Activated naive CD8-positive, alpha-beta T cell treated with anti-CD3 and anti-CD28 coated beads, Interleukin-2, amount 50 U/mL, for 24 hours (primary cell): Measurements from ENCODE around the gene SLC35B1.
"Not testable (repeated sequence)": the region's sequence is repeated elsewhere in the genome, so short reads cannot be mapped to it uniquely, and the experiment has no call there.

Source experiments
- ATAC-seq: fragments of 150-1000 bp; cut with Tn5 transposase; one replicate; pipeline ENCODE4 v1.10.0; 2021
- DNase-seq: peaks from one replicate; pipeline ENCODE4 v3.0.0; 2021
- H3K27ac Mint-ChIP-seq: one replicate; pipeline ENCODE4 v1.8.0; 2021; ENCODE audit warnings: mild to moderate bottlenecking, mixed read lengths
- H3K27me3 Mint-ChIP-seq: one replicate; pipeline ENCODE4 v1.8.0; 2021; ENCODE audit warnings: mixed read lengths
- H3K36me3 Mint-ChIP-seq: one replicate; pipeline ENCODE4 v1.8.0; 2021; ENCODE audit warnings: low read depth, mixed read lengths
- H3K4me1 Mint-ChIP-seq: one replicate; pipeline ENCODE4 v1.8.0; 2021; ENCODE audit warnings: mixed read lengths
- H3K4me3 Mint-ChIP-seq: one replicate; pipeline ENCODE4 v1.8.0; 2021; ENCODE audit warnings: mild to moderate bottlenecking, moderate library complexity, mixed read lengths
- H3K9me3 Mint-ChIP-seq: one replicate; pipeline ENCODE4 v1.8.0; 2021; ENCODE audit warnings: mixed read lengths

Gene SLC35B1

DNA sequence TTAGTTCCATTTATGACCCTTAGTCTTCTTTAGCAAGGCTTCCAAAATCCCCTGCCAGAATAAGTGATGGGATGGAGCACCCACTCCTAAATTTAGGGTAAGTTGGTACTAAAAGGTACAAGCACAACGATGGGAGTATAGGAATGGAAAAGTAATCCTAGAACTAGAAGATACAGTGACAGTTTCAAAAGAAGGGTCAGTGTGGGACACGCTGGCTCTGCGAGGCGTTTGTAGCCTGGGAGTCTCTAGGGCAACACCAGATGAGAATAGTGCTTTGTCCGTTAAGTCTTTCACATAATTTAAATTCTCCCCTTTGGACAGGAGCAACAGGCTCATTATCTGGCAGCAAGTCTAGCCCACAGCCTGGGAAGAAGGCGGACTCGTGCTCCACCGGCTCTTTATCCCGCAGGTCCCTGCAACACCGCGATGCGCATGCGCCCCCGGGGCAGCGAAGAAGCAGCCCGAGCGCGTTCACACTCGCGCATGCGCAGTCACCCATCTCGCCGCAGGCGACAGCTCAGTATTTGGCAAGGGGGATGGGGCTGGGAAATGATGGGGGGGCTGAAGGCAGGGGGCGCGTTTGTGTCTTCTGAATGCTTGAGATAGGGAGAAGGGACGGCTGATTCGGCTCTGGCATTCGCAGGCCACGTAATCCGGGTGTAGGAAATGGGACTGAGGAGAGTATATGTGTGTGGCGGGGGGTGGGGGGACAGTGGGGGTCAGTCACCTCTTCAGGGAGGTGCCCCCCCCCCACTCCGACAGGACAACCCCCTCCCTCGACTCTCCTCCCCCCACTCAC lies 30.4 kb downstream of the SLC35B1 start:
- Mint-ChIP-seq H3K27ac (peak overlapping the region; percentile 92), H3K9me3 (peaks cover 4% of the 10 kb centered on the region), H3K36me3 (peaks cover 21% of the 10 kb centered on the region), H3K4me3 (peak overlapping the region; percentile 85), H3K27me3 (peaks cover 6% of the 10 kb centered on the region), H3K4me1 (peaks cover 50% of the 10 kb centered on the region)
- DNase-seq (peak; percentile 98), ATAC-seq (peak; percentile 70)

DNA sequence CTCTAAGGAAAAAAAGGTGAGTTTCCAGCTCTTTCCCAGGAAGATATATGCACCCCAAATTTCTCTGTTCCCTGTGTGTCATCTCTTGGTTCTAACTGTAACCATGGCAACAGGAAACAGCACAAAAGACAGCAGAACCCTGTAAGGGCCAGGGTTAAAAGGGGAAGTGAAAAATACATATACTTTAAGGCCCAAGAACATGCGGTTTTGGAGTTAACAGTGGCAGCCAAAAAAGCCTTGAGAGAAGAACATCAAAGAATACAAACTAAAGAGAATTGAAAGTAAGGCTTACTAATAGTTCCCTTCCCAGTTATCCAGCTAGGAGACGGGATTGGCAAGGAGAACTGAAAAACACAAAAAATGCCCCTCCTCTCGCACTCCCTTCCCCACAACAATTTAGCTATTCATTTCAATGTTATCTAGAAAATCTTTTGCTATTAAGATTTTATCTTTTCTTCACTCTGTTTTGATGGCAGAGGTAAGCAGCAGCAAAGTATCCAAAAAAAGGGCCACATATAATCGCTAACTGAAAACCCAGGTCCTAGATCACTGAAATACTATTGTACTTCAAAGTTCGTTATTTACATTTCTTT lies 31.4 kb downstream of the SLC35B1 start:
- H3K27ac Mint-ChIP-seq, result peak overlapping the region; percentile 92
- peaks cover 4% of the 10 kb centered on the region for H3K9me3 Mint-ChIP-seq
- H3K4me1 Mint-ChIP-seq, result peaks cover 57% of the 10 kb centered on the region
- H3K27me3 Mint-ChIP-seq, result peaks cover 6% of the 10 kb centered on the region
- H3K4me3 Mint-ChIP-seq, result peak overlapping the region; percentile 85
- ATAC-seq, result peak; percentile 35
- no peak for DNase-seq
- peaks cover 24% of the 10 kb centered on the region for H3K36me3 Mint-ChIP-seq

DNA sequence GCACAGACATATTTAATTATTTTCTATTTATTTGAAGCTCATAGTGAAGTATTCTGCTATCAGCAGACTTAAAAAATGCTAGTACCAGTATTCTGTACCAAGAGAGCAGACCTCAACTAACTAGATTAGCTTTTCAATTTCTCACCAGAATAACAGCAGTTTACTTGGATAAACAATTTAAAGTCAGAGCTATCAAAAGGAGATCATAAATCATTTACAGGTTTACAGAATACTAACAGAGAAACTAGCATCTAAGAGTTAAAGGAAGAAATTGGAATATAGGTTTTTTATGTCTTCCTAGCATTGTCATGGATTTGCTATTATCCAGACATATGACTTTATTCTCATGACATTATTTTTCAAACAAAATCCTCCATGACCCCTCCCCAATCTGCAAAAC lies 33.3 kb downstream of the SLC35B1 start:
- peaks cover 73% of the 10 kb centered on the region for H3K4me1 Mint-ChIP-seq
- ATAC-seq, result no peak
- no peak overlapping the region for H3K4me3 Mint-ChIP-seq
- H3K36me3 Mint-ChIP-seq, result peaks cover 24% of the 10 kb centered on the region
- no peak for DNase-seq
- peaks cover 6% of the 10 kb centered on the region for H3K27me3 Mint-ChIP-seq
- H3K9me3 Mint-ChIP-seq, result peaks cover 4% of the 10 kb centered on the region
- H3K27ac Mint-ChIP-seq, result peak overlapping the region; percentile 63

DNA sequence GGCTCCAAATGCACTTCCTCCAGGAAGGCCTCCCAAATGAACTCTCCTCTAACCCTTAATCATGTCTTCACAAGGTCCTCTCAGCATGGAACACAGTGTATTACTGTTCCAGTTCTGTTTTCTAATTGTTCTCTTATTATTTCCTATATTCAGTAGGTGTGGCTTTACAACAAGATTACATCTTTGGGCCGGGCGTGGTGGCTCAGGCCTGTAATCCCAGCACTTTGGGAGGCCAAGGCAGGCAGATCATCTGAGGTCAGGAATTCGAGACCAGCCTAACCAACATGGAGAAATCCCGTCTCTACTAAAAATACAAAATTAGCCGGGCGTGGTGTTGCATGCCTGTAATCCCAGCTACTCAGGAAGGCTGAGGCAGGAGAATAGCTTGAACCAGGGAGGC lies 34.1 kb downstream of the SLC35B1 start:
- not testable (repeated sequence) for DNase-seq, H3K9me3 Mint-ChIP-seq, H3K27me3 Mint-ChIP-seq, H3K4me3 Mint-ChIP-seq, ATAC-seq
- peaks cover 73% of the 10 kb centered on the region for H3K4me1 Mint-ChIP-seq
- peak overlapping the region; percentile 69 for H3K27ac Mint-ChIP-seq
- H3K36me3 Mint-ChIP-seq, result peaks cover 24% of the 10 kb centered on the region

DNA sequence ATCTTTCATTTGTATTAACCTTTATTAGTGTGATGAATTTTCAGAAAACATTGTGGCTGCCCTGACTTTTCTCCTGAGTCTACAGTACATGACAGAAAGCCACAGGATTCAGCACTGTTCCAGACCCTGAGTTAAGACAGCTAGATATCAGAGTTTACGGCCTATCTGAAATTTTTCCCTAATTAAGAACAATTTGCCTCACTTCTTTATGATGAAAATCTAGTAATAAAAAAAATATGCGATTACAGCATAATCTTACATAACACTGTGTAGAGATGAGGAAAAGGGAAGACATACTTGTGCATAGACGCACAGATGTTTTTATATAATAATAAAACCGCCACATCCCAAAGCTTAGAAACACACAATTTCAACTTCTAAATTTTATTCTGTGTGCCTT lies 37.1 kb downstream of the SLC35B1 start:
- Mint-ChIP-seq H3K27me3 (no peaks in the 10 kb centered on the region), H3K36me3 (peaks cover 21% of the 10 kb centered on the region), H3K9me3 (no peaks in the 10 kb centered on the region), H3K4me1 (peaks cover 65% of the 10 kb centered on the region), H3K4me3 (no peak overlapping the region), H3K27ac (no peak overlapping the region)
- no peak for ATAC-seq
- no peak for DNase-seq

DNA sequence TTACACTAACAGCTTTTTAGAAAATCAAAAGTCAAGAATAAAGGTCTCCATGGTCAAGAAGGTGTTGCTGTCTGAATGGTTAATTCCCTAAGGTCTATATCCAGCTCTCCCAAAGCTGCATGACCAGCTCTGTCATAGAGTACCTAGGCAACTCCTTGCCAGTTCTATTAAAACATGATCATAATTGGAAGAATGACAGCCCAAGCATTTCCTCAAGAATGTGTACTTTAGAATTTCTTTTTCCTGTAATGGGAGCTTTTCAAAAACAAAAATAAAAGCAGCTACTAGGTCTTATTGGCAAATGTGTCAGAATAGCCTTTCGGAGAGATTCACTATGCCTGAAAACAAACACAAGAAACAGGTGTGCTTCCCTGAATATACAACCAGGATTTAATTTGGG lies 37.8 kb downstream of the SLC35B1 start:
- Mint-ChIP-seq H3K9me3 (no peaks in the 10 kb centered on the region), H3K27ac (no peak overlapping the region), H3K36me3 (peaks cover 16% of the 10 kb centered on the region), H3K27me3 (no peaks in the 10 kb centered on the region), H3K4me1 (peaks cover 59% of the 10 kb centered on the region), H3K4me3 (no peak overlapping the region)
- DNase-seq (no peak), ATAC-seq (no peak)

DNA sequence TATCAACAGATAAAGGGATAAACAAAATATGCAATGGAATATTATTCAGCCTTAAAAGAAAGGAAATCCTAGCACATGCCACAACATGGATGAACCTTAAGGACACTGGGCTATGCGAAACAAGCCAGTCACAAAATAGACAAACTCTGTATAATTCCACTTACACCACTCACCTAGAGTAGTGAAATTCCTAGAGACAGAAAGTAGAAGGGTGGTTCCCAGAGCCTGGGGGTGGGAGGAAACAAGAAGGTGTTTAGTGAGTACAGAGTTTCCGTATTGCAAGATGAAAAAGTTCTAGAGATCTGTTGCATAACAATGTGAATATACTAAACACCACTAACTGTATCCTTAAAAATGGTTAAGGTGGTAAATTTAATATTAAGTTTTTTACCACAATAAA lies 39.9 kb downstream of the SLC35B1 start:
- no peak for DNase-seq
- ATAC-seq, result peak; percentile 28
- H3K27me3 Mint-ChIP-seq, result no peaks in the 10 kb centered on the region
- H3K27ac Mint-ChIP-seq, result no peak overlapping the region
- peaks cover 18% of the 10 kb centered on the region for H3K36me3 Mint-ChIP-seq
- H3K4me1 Mint-ChIP-seq, result peaks cover 62% of the 10 kb centered on the region
- no peak overlapping the region for H3K4me3 Mint-ChIP-seq
- no peaks in the 10 kb centered on the region for H3K9me3 Mint-ChIP-seq

DNA sequence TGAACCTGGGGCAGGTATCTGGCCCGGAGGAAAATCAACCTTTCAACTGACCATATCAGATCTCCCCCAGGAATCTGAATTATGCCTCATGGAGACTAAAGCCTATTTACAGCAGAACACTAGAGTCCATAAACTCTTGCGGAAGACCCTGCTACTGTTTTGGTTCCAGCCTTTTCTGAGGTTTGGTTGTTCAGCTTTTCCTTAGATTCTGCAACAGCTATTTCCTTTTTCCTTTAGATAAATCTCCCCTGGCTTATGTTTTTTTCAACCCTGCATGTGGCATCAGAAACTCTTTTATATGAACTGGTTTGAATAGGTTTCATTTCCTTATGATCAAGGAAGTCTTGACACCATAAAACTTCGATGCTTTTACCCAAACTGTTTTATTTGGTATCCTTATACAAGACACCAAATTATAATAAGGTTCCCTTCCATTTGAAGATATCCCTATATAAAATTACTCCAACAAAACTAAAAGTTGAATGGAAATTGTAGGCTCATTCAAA lies 43.0 kb downstream of the SLC35B1 start:
- H3K4me3 Mint-ChIP-seq, result no peak overlapping the region
- no peaks in the 10 kb centered on the region for H3K27me3 Mint-ChIP-seq
- ATAC-seq (no peak), DNase-seq (no peak)
- peaks cover 24% of the 10 kb centered on the region for H3K36me3 Mint-ChIP-seq
- peaks cover 49% of the 10 kb centered on the region for H3K4me1 Mint-ChIP-seq
- no peak overlapping the region for H3K27ac Mint-ChIP-seq
- H3K9me3 Mint-ChIP-seq, result no peaks in the 10 kb centered on the region

DNA sequence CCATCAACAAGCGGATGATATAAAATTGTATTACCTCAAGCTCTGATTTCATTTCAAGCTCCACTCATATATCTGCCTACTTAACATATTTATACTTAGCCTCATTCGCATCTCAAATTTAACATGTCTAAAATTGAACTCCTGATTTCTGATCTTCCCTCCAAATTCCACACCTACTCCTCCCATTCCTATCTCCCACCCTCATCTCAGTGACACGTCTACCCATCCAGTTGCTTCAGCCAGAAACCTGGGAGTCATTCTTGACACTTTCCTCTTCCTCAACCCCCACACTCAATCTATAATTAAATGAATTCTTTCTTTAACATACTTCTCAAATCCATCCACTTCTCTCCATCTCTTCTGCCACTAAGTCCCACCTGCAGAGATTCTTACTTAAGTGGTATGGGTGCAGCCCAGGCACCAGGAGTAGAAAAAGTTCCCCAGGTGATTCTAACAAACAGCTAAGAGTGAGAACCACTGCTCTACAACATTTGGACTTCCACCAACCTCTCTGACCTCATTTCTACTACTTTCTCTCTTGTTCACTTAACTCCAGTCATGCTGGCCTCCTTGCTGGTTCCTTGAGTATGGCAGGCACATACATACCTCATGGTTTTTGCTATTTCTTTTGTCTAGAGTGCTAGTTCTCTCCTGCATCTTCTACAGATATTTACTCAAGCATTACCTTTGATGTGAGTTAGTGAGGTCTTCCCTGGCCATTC lies 47.9 kb downstream of the SLC35B1 start:
- DNase-seq (no peak), ATAC-seq (no peak)
- H3K4me3 Mint-ChIP-seq, result no peak overlapping the region
- peaks cover 51% of the 10 kb centered on the region for H3K4me1 Mint-ChIP-seq
- no peaks in the 10 kb centered on the region for H3K9me3 Mint-ChIP-seq
- H3K27ac Mint-ChIP-seq, result peak overlapping the region; percentile 3
- peaks cover 20% of the 10 kb centered on the region for H3K36me3 Mint-ChIP-seq
- H3K27me3 Mint-ChIP-seq, result no peaks in the 10 kb centered on the region

DNA sequence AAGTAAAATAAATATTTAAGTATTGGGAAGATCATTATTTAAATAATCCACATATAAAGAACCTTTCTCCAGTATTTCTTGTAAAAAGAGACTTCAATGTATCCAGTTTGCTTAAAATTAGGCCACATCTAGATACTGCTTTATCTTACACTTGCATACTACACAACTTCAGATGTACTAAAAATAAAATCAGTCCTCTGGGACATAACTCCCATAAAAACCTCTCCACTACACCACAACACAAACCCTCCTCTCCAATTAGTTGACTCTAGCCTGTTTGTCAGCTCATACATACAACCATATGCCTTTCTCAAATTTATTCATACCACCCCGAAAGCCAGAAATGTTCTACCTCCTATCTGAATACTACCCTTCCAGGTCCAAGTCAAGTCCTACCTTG lies 51.5 kb downstream of the SLC35B1 start:
- DNase-seq, result no peak
- Mint-ChIP-seq H3K27ac (no peak overlapping the region), H3K27me3 (no peaks in the 10 kb centered on the region), H3K36me3 (peaks cover 5% of the 10 kb centered on the region), H3K9me3 (no peaks in the 10 kb centered on the region), H3K4me3 (no peak overlapping the region), H3K4me1 (peaks cover 53% of the 10 kb centered on the region)
- ATAC-seq, result no peak
